Adrenal gland (tissue), 12 donors: ENCODE results near the gene ADK. TPM values are rescaled to one million over a fixed set of nuclear protein-coding genes. Genes with fewer than 3 reads are reported as not detected.

Experiments
- DNase-seq, 7 donors: peaks; one replicate each; pipeline ENCODE4 v3.0.0-alpha.2; 2019 to 2020
- H3K27ac ChIP-seq, 5 donors: fragments of 200-600 bp; sonication (generic) in 4 of 5; 1 replicate in 3 of 5; 2 replicates in 2 of 5; pipeline versions ENCODE4 v1.5.1 to v1.8.0; 2016 to 2020; ENCODE audit warnings: mild to moderate bottlenecking in 1 of 5
- H3K27me3 ChIP-seq: fragments of 200-600 bp; 2 replicates; pipeline ENCODE4 v1.8.0; 2021
- H3K36me3 ChIP-seq, 2 donors: fragments of 200-600 bp; replicated peaks in 1 of 2; 1 replicate in 1 of 2; 2 replicates in 1 of 2; pipeline versions ENCODE4 v1.5.1 to v1.8.0; 2018 to 2022
- H3K4me1 ChIP-seq, 2 donors: fragments of 200-600 bp; replicated peaks in 1 of 2; 1 replicate in 1 of 2; 2 replicates in 1 of 2; pipeline versions ENCODE4 v1.5.1 to v1.8.0; 2018 to 2021
- H3K4me3 ChIP-seq, 4 donors: fragments of 200-600 bp; sonication (generic) in 3 of 4; one replicate each; pipeline ENCODE4 v1.5.1; 2016 to 2018
- H3K9me3 ChIP-seq, 3 donors: fragments of 200-600 bp; sonication (generic) in 1 of 3; replicated peaks in 1 of 3; 1 replicate in 2 of 3; 2 replicates in 1 of 3; pipeline versions ENCODE4 v1.5.1 to v1.8.0; 2016 to 2021
- CTCF ChIP-seq, 6 experiments: fragments of 450-650 bp in 4 of 6; fragments of 200-600 bp in 2 of 6; sonication (generic) in 1 of 6; IDR thresholded peaks; 1 replicate in 5 of 6; 2 replicates in 1 of 6; pipeline versions ENCODE4 v1.5.1 to v1.8.0; 2016 to 2021; ENCODE audit warnings: antibody characterized with exemption in 6 of 6, mild to moderate bottlenecking in 2 of 6, moderate library complexity in 1 of 6
- POLR2A ChIP-seq, 2 donors: fragments of 450-650 bp; IDR thresholded peaks; one replicate each; pipeline ENCODE4 v1.6.1; 2017; ENCODE audit warnings: antibody characterized with exemption in 2 of 2, mild to moderate bottlenecking in 2 of 2, moderate library complexity in 1 of 2
- WGBS, 4 donors: extraction: QIAGEN DNeasy Blood & Tissue Kit in 2 of 4; methylation state at CpG; one replicate each; pipeline versions ENCODE4 v1.1.5 to v1.1.7; 2013 to 2017; 5-methylcytosine and 5-hydroxymethylcytosine counted together
- intact Hi-C, 2 donors: fragments of 100-400 bp; cut with DNase I; formaldehyde crosslinking; loops; one replicate each; pipeline versions ENCODE4 v1.14.1 to v1.15.0; 2022 to 2023
- polyA plus RNA-seq, 3 donors: library from polyadenylated mRNA; stranded (reverse); fragments of 200-250 nt in 2 of 3; fragments of 350-450 nt in 1 of 3; fragmentation: Illumina TruSeq in 1 of 3; extraction: RNeasy Lipid Tissue Mini Kit (QIAGEN cat#74804) in 1 of 3; gene quantifications; one replicate each; pipeline ENCODE4 v1.2.3, GENCODE V29; 2013 to 2014
- total RNA-seq, 9 donors: library from RNA; depleted of rRNA in 4 of 9; stranded (reverse); fragments of >200 nt in 4 of 9; fragments of 120-200 nt in 1 of 9; fragmentation: NEBNext Ultra II Directional in 1 of 9; extraction: Animal tissue kit (Norgen Biotek cat#: 25700) in 1 of 9; gene quantifications; one replicate each; pipeline versions ENCODE4 v1.1.0 to v1.2.4, GENCODE V29; 2013 to 2023
- donor health status: healthy with polysubstance abuse.
- donor health status: Bipolar disorder and iron deficiency.
- donor health status: DM: yes; HTN: yes; CAD: no.
- donor health status: DM: no; HTN: no; CAD: no.
- donor health status: DM: no; HTN: no; CAD: no.
- donor health status: DM: yes; HTN: yes; CAD: no.

The ADK gene
- total and polyA plus RNA-seq, 12 donors = 8.2 to 45.5 (median 22.2) TPM

GRCh38 chr10:74650613-74651012 lies 499.6 kb downstream of the ADK start:
- whole genome bisulfite sequencing, 4 donors = 96 to 100% (median 97%) methylated on average over 1 of the region's 1 CpG
- no peak for DNase-seq
- Histone ChIP-seq H3K36me3 (no peaks in the 10 kb centered on the region), H3K27me3 (no peaks in the 10 kb centered on the region), H3K9me3 (no peaks in the 10 kb centered on the region), H3K27ac (no peak overlapping the region), H3K4me3 (no peak overlapping the region), H3K4me1 (no peaks in the 10 kb centered on the region)
- no peak for TF ChIP-seq CTCF (IDR thresholded peaks at IDR 0.05)
- TF ChIP-seq POLR2A (IDR thresholded peaks at IDR 0.05) = no peak
- intact Hi-C loops = no loop called here

GRCh38 chr10:74651565-74651964 lies 500.5 kb downstream of the ADK start:
- no peak overlapping the region for H3K4me3 ChIP-seq
- DNase-seq = no peak
- no peaks in the 10 kb centered on the region for H3K9me3 ChIP-seq
- intact Hi-C loops = no loop called here
- H3K27me3 ChIP-seq = no peaks in the 10 kb centered on the region
- H3K4me1 ChIP-seq = no peaks in the 10 kb centered on the region
- no peaks in the 10 kb centered on the region for H3K36me3 ChIP-seq
- TF ChIP-seq CTCF (IDR thresholded peaks at IDR 0.05) (no peak), POLR2A (IDR thresholded peaks at IDR 0.05) (no peak)
- H3K27ac ChIP-seq = no peak overlapping the region

GRCh38 chr10:74652664-74653063 lies 501.6 kb downstream of the ADK start:
- intact Hi-C loops = no loop called here
- WGBS, 4 donors = 95 to 100% (median 97%) methylated on average over 7 of the region's 7 CpGs
- Histone ChIP-seq H3K36me3 (no peaks in the 10 kb centered on the region), H3K27me3 (no peaks in the 10 kb centered on the region), H3K4me3 (no peak overlapping the region), H3K4me1 (no peaks in the 10 kb centered on the region), H3K9me3 (no peaks in the 10 kb centered on the region), H3K27ac (no peak overlapping the region)
- DNase-seq = no peak
- no peak for TF ChIP-seq CTCF (IDR thresholded peaks at IDR 0.05)
- TF ChIP-seq POLR2A (IDR thresholded peaks at IDR 0.05) = no peak

- TF ChIP-seq CTCF (IDR thresholded peaks at IDR 0.05) (no peak), POLR2A (IDR thresholded peaks at IDR 0.05) (no peak)
- H3K4me1 ChIP-seq = no peaks in the 10 kb centered on the region
- intact Hi-C loops = no loop called here
- H3K4me3 ChIP-seq = no peak overlapping the region
- no peaks in the 10 kb centered on the region for H3K36me3 ChIP-seq
- no peak for DNase-seq
- WGBS, 4 donors = 80 to 85% (median 82%) methylated on average over 5 of the region's 5 CpGs
- no peaks in the 10 kb centered on the region for H3K27me3 ChIP-seq
- no peak overlapping the region for H3K27ac ChIP-seq
- no peaks in the 10 kb centered on the region for H3K9me3 ChIP-seq
These were observed 507.5 kb downstream of the ADK start for GRCh38 chr10:74658511-74658910.
